Endothelial cell of umbilical vein (primary cell): ENCODE measurements around the gene IGFL4. TPM values are rescaled to one million over a fixed set of nuclear protein-coding genes. Genes with fewer than 3 reads are reported as not detected.

Experiments used
- BruUV-seq: library from RNA; stranded (reverse); fragments of 400-500 nt; replicated peaks from 2 replicates; lab custom pipeline; 2021; lab: Mats Ljungman, UMichigan
- CTCF ChIA-PET: fragments of 300-600, 350-600 bp; sonication (Branson Sonifier 250); formaldehyde crosslinking; loops from one replicate; lab custom pipeline; 2021; ENCODE audit warnings: antibody characterized with exemption, inconsistent platforms; lab: Charles Lee
- POLR2A ChIA-PET: fragments of 300-600, 350-600 bp; sonication (Branson Sonifier 250); formaldehyde crosslinking; loops from one replicate; lab custom pipeline; 2021; ENCODE audit warnings: antibody characterized with exemption, inconsistent platforms; lab: Charles Lee
- DNase-seq: peaks from one replicate; pipeline ENCODE4 v3.0.0-alpha.2; 2011; ENCODE audit warnings: low read depth, low spot score
- FAIRE-seq: peaks from 2 replicates; lab custom pipeline; 2011; peaks lifted over from hg19 to GRCh38; lab: Jason Lieb, UNC
- H2AFZ ChIP-seq: 2 replicates; pipeline ENCODE4 v1.6.0; 2012; ENCODE audit warnings: low read depth, low read length, control low read depth, inconsistent platforms
- H3K27ac ChIP-seq: 2 replicates; pipeline ENCODE4 v1.5.1; 2011; ENCODE audit warnings: low read depth, mild to moderate bottlenecking, control low read depth, low read length, moderate library complexity; ENCODE audit not compliant: insufficient read depth
- H3K27me3 ChIP-seq, 2 experiments: 2 replicates each; pipeline versions ENCODE4 v1.6.0 to v1.6.1; 2011; ENCODE audit warnings: low read length in 2 of 2, mixed read lengths in 1 of 2; ENCODE audit not compliant: control insufficient read depth in 2 of 2, insufficient read depth in 2 of 2
- H3K36me3 ChIP-seq, 2 experiments: 2 replicates in 1 of 2; 3 replicates in 1 of 2; pipeline ENCODE4 v1.5.1; 2011; ENCODE audit warnings: low read length in 2 of 2, mild to moderate bottlenecking in 1 of 2, moderate library complexity in 1 of 2; ENCODE audit not compliant: control insufficient read depth in 2 of 2, insufficient read depth in 2 of 2; ENCODE audit errors: extremely low read depth in 1 of 2
- H3K4me1 ChIP-seq: 3 replicates; pipeline ENCODE4 v1.5.1; 2011; ENCODE audit warnings: mild to moderate bottlenecking, low read length; ENCODE audit not compliant: control insufficient read depth, insufficient read depth; ENCODE audit errors: extremely low read depth
- H3K4me2 ChIP-seq: 2 replicates; pipeline ENCODE4 v1.6.1; 2011; ENCODE audit warnings: low read length, control low read depth, mixed read lengths; ENCODE audit not compliant: insufficient read depth
- H3K4me3 ChIP-seq, 3 experiments: fragments of 200-600 bp in 1 of 3; sonication (generic), shearing (Covaris generic) in 1 of 3; replicated peaks in 1 of 3; 2 replicates each; pipeline ENCODE4 v1.5.1; 2011 to 2016; ENCODE audit warnings: control low read depth in 3 of 3, low read length in 3 of 3, mild to moderate bottlenecking in 2 of 3, inconsistent platforms in 1 of 3, low read depth in 1 of 3, moderate library complexity in 1 of 3; ENCODE audit not compliant: insufficient read depth in 1 of 3
- H3K79me2 ChIP-seq: 2 replicates; pipeline ENCODE4 v1.6.0; 2012; ENCODE audit warnings: low read length, inconsistent platforms; ENCODE audit not compliant: control insufficient read depth, insufficient read depth
- H3K9ac ChIP-seq: replicated peaks from 2 replicates; pipeline ENCODE3; 2011; ENCODE audit warnings: low read length, control low read depth; ENCODE audit not compliant: insufficient read depth; ENCODE audit errors: extremely low read depth
- H3K9me1 ChIP-seq: replicated peaks from 3 replicates; pipeline ENCODE4 v1.6.0; 2011; ENCODE audit warnings: mild to moderate bottlenecking, low read length; ENCODE audit not compliant: control insufficient read depth, insufficient read depth; ENCODE audit errors: extremely low read depth
- H3K9me3 ChIP-seq: replicated peaks from 2 replicates; pipeline ENCODE4 v1.5.1; 2012; ENCODE audit warnings: low read length, inconsistent platforms; ENCODE audit not compliant: control insufficient read depth, insufficient read depth
- H4K20me1 ChIP-seq: replicated peaks from 2 replicates; pipeline ENCODE3; 2011; ENCODE audit warnings: mild to moderate bottlenecking, low read length; ENCODE audit not compliant: control insufficient read depth, insufficient read depth; ENCODE audit errors: extremely low read depth
- EZH2 ChIP-seq: IDR thresholded peaks from 2 replicates; pipeline ENCODE4 v1.6.1; 2012; ENCODE audit warnings: borderline replicate concordance, low read depth, mild to moderate bottlenecking, moderate library complexity, low read length, inconsistent platforms; ENCODE audit not compliant: severe bottlenecking
- FOS ChIP-seq: IDR thresholded peaks from 2 replicates; pipeline ENCODE4 v1.6.1; 2011; ENCODE audit warnings: mild to moderate bottlenecking, low read length, moderate library complexity, borderline replicate concordance; ENCODE audit not compliant: insufficient read depth
- GATA2 ChIP-seq: IDR thresholded peaks from 2 replicates; pipeline ENCODE4 v1.7.0; 2011; ENCODE audit warnings: low read depth, mild to moderate bottlenecking, moderate library complexity, mixed read lengths, low read length; ENCODE audit not compliant: insufficient read length, insufficient read depth
- JUN ChIP-seq: IDR thresholded peaks from 2 replicates; pipeline ENCODE4 v1.6.1; 2011; ENCODE audit warnings: borderline replicate concordance, low read depth; ENCODE audit not compliant: insufficient read length, insufficient read depth
- MAX ChIP-seq: IDR thresholded peaks from 2 replicates; pipeline ENCODE4 v1.6.1; 2011; ENCODE audit not compliant: insufficient read depth, insufficient read length
- MYC ChIP-seq: IDR thresholded peaks from one replicate; pipeline ENCODE4 v1.6.1; 2011; ENCODE audit warnings: mild to moderate bottlenecking, low read depth, low read length
- POLR2A ChIP-seq: IDR thresholded peaks from 2 replicates; pipeline ENCODE4 v1.6.1; 2012; ENCODE audit warnings: low read depth, mild to moderate bottlenecking, control low read depth, low read length
- POLR2AphosphoS5 ChIP-seq: IDR thresholded peaks from 2 replicates; pipeline ENCODE4 v1.6.1; 2012; ENCODE audit warnings: low read depth, mild to moderate bottlenecking, control low read depth, low read length, moderate library complexity; ENCODE audit not compliant: insufficient read depth
- dilution Hi-C: fragments of 300-500 bp; cut with MboI; formaldehyde crosslinking; loops from one replicate; pipeline ENCODE4 v1.15.0; 2019; ENCODE audit warnings: low sequenced_read_pairs; ENCODE audit not compliant: extremely low pct_ligation_motif_present
- intact Hi-C: fragments of 100-400 bp; cut with micrococcal nuclease; formaldehyde crosslinking; loops from one replicate; pipeline ENCODE4 v1.10.0; 2022
- polyA plus RNA-seq, 4 experiments: library from polyadenylated mRNA; depleted of rRNA in 3 of 4; stranded (reverse) in 3 of 4; unstranded in 1 of 4; fragments of >200 nt; gene quantifications; 2 replicates each; pipeline versions ENCODE4 v1.2.1 to v1.2.3, GENCODE V29; 2011 to 2012; ENCODE audit warnings: missing spikeins in 1 of 4
- total RNA-seq: library from RNA; stranded (reverse); gene quantifications from 2 replicates; pipeline ENCODE4 v1.2.3, GENCODE V29; 2021
- TF ChIP-seq, protein P1 (sequence below), 2 donors: IDR thresholded peaks; 1 replicate in 1 of 2; 2 replicates in 1 of 2; pipeline ENCODE4 v1.5.1; 2011; ENCODE audit warnings: low read length in 2 of 2, mild to moderate bottlenecking in 2 of 2, moderate library complexity in 2 of 2, control low read depth in 1 of 2, inconsistent platforms in 1 of 2, low read depth in 1 of 2; ENCODE audit not compliant: insufficient read depth in 1 of 2; ENCODE audit errors: extremely low read depth in 1 of 2

Gene IGFL4
- total and polyA plus RNA-seq, 2 donors (not counting 3 experiments of a cell fraction or from before 2014, with no cell fraction given): not detected

DNA sequence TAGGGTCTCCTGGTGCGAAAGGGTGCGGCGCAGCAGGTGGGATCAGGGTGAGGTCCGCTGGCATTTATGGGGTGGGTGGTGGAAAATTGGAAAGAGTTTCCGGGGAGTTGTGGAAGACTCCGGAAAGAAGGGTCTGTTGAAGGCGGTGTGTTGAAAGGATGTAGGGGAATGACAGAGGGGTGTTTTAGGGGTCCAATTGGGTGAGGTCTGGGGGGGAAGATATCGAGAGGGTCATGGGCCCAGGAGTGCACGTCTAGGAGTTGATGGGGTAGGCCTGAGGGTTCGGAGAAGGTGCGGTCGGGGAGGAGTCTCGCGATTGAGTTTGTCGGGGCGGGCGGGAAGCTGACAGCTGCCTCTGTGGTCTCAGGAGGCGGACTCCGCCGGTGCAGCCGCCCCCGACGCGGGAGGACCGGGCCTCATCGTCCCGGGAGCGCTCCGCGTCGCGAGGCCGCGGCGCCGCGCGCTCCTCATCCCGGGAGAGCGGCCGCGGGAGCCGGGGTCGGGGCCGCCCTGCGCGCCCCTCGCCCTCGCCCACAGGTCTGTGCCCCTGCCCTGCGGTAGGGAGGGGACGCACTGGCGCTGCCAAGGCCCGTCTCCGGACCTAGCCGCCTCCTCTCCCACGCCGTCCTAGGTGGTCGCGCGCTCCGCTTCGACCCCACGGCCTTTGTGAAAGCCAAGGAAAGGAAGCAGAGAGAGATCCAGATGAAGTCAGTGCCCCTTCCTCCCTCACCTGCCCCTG, 24.9 kb downstream of the IGFL4 start:
- no peaks in the 10 kb centered on the region for H4K20me1 ChIP-seq
- H3K4me3 ChIP-seq: peak overlapping the region in 2 of 3 experiments; percentile 47 to 69
- intact Hi-C loops: loop anchor here (1.0 to 5.0 kb wide), 3 partner anchors 89 to 133 kb away; partner anchors contain the start of gene NANOS2
- H3K79me2 ChIP-seq: no peaks in the 10 kb centered on the region
- peak; percentile 96 for TF ChIP-seq EZH2
- no peak for TF ChIP-seq MYC
- peak overlapping the region; percentile 93 for H2AFZ ChIP-seq
- POLR2A ChIA-PET: interaction anchor here (0.9 kb wide), 1 partner anchor 21 kb away, joined by 3 read pairs; the partner anchor contains the start of gene CCDC61
- H3K4me2 ChIP-seq: peak overlapping the region; percentile 95
- no peaks in the 10 kb centered on the region for H3K9me1 ChIP-seq
- peaks cover 11% of the 10 kb centered on the region for H3K4me1 ChIP-seq
- DNase-seq: no peak
- no peak overlapping the region for H3K9ac ChIP-seq
- CTCF ChIA-PET: interaction anchor here (0.8 to 3.0 kb wide), 15 partner anchors 7 to 153 kb away, joined by 3 to 52 read pairs (median 4); partner anchors contain the start of genes NOVA2, PGLYRP1 and SYMPK
- FAIRE-seq: no peak
- peaks cover 4 to 8% of the 10 kb centered on the region in 2 experiments for H3K27me3 ChIP-seq
- no peaks in the 10 kb centered on the region for H3K9me3 ChIP-seq
- H3K27ac ChIP-seq: no peak overlapping the region
- no TSS peak for BruUV-seq
- peaks cover 0 to 5% of the 10 kb centered on the region in 2 experiments for H3K36me3 ChIP-seq
- dilution Hi-C loops: no loop called here

DNA sequence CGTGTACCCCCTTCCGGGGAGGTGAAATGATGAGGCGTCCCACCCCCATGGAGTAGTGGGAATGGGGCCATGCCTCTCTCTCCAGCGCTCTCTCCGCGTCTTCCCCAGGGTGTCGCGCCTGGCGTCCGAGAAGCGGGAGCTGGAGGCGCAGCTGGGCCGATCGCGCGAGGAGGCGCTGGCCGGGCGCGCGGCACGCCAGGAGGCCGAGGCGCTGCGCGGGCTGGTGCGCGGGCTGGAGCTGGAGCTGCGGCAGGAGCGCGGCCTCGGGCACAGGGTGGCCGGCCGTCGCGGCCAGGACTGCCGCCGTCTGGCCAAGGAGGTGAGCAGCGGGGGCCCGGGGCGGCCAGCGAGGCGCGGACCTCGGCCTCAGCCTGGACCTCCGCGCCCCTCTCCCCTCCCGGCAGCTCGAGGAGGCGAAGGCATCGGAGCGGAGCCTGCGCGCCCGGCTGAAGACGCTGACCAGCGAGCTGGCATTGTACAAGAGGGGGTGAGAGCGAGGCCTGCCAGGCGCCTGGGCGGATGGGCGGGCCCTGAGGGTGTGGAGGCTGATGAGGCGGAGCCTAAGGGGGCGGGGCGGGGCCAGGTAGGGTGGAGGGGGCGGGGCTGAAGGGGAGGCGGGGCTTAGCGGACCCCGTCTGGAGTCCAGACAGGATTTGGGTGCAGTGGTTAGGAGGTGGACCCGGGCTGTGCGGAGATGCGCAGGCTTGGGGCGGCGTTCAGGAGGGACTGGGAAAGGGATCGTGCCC, 25.7 kb downstream of the IGFL4 start:
- no peaks in the 10 kb centered on the region for H3K9me1 ChIP-seq
- no TSS peak for BruUV-seq
- no peaks in the 10 kb centered on the region for H3K79me2 ChIP-seq
- TF ChIP-seq GATA2: no peak
- TF ChIP-seq JUN: no peak
- no peak for TF ChIP-seq EZH2
- no peak for TF ChIP-seq MAX
- TF ChIP-seq FOS: no peak
- TF ChIP-seq POLR2AphosphoS5: no peak
- no peak for TF ChIP-seq POLR2A
- TF ChIP-seq, protein P1, sequence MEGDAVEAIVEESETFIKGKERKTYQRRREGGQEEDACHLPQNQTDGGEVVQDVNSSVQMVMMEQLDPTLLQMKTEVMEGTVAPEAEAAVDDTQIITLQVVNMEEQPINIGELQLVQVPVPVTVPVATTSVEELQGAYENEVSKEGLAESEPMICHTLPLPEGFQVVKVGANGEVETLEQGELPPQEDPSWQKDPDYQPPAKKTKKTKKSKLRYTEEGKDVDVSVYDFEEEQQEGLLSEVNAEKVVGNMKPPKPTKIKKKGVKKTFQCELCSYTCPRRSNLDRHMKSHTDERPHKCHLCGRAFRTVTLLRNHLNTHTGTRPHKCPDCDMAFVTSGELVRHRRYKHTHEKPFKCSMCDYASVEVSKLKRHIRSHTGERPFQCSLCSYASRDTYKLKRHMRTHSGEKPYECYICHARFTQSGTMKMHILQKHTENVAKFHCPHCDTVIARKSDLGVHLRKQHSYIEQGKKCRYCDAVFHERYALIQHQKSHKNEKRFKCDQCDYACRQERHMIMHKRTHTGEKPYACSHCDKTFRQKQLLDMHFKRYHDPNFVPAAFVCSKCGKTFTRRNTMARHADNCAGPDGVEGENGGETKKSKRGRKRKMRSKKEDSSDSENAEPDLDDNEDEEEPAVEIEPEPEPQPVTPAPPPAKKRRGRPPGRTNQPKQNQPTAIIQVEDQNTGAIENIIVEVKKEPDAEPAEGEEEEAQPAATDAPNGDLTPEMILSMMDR (IDR thresholded peaks at IDR 0.05; ENCODE audit: extremely low read depth in 1 of 2, insufficient read depth in 1 of 2, low read depth in 1 of 2, low read length in 2 of 2): no peak
- no peak for TF ChIP-seq MYC
- peak overlapping the region; percentile 23 for H2AFZ ChIP-seq
- H3K4me1 ChIP-seq: peaks cover 11% of the 10 kb centered on the region
- POLR2A ChIA-PET: interaction anchor here (0.9 kb wide), 1 partner anchor 20 kb away, joined by 3 read pairs; the partner anchor contains the start of gene CCDC61
- H3K9ac ChIP-seq: peak overlapping the region; percentile 1
- DNase-seq (peak; percentile 51), FAIRE-seq (peak; percentile 55)
- H3K4me2 ChIP-seq: peak overlapping the region; percentile 1
- dilution Hi-C loops (no loop called here), intact Hi-C loops (loop anchor here (1.0 to 5.0 kb wide), 2 partner anchors 88 to 132 kb away; no protein-coding TSS in a partner anchor)
- CTCF ChIA-PET: interaction anchor here (0.8 to 3.0 kb wide), 8 partner anchors 8 to 152 kb away, joined by 3 to 52 read pairs (median 4); partner anchors contain the start of genes NOVA2, PGLYRP1 and SYMPK
- H3K36me3 ChIP-seq: peaks cover 0 to 7% of the 10 kb centered on the region in 2 experiments
- peaks cover 4 to 8% of the 10 kb centered on the region in 2 experiments for H3K27me3 ChIP-seq
- H4K20me1 ChIP-seq: no peaks in the 10 kb centered on the region
- H3K4me3 ChIP-seq: peak overlapping the region in 1 of 3 experiments; percentile 22
- H3K27ac ChIP-seq: no peak overlapping the region
- H3K9me3 ChIP-seq: no peaks in the 10 kb centered on the region
